Loucy (cell line): ENCODE data around the gene HAPLN2.

ENCODE experiments used
- CTCF ChIP-seq: fragments of 200-600 bp; sonication (generic); conservative IDR thresholded peaks from 2 replicates; pipeline ENCODE4 v1.5.1; 2014; ENCODE audit warnings: mild to moderate bottlenecking, antibody characterized with exemption, low read length
- EZH2phosphoT487 ChIP-seq: fragments of 200-600 bp; IDR thresholded peaks from 2 replicates; pipeline ENCODE4 v1.6.1; 2018; ENCODE audit warnings: antibody characterized with exemption, mild to moderate bottlenecking, moderate library complexity, borderline replicate concordance

GRCh38 chr1:156673387-156674121, 54.3 kb downstream of the HAPLN2 start:
- TF ChIP-seq EZH2phosphoT487 (no peak), CTCF (no peak)
